Endothelial cell of umbilical vein (primary cell): ENCODE measurements around the gene GNPTAB. TPM values are rescaled to one million over a fixed set of nuclear protein-coding genes. Genes with fewer than 3 reads are reported as not detected.

Experiments used
- BruUV-seq: library from RNA; stranded (reverse); fragments of 400-500 nt; replicated peaks from 2 replicates; lab custom pipeline; 2021; lab: Mats Ljungman, UMichigan
- CTCF ChIA-PET: fragments of 300-600, 350-600 bp; sonication (Branson Sonifier 250); formaldehyde crosslinking; loops from one replicate; lab custom pipeline; 2021; ENCODE audit warnings: antibody characterized with exemption, inconsistent platforms; lab: Charles Lee
- POLR2A ChIA-PET: fragments of 300-600, 350-600 bp; sonication (Branson Sonifier 250); formaldehyde crosslinking; loops from one replicate; lab custom pipeline; 2021; ENCODE audit warnings: antibody characterized with exemption, inconsistent platforms; lab: Charles Lee
- DNase-seq: peaks from one replicate; pipeline ENCODE4 v3.0.0-alpha.2; 2011; ENCODE audit warnings: low read depth, low spot score
- FAIRE-seq: peaks from 2 replicates; lab custom pipeline; 2011; peaks lifted over from hg19 to GRCh38; lab: Jason Lieb, UNC
- H2AFZ ChIP-seq: 2 replicates; pipeline ENCODE4 v1.6.0; 2012; ENCODE audit warnings: low read depth, low read length, control low read depth, inconsistent platforms
- H3K27ac ChIP-seq: 2 replicates; pipeline ENCODE4 v1.5.1; 2011; ENCODE audit warnings: low read depth, mild to moderate bottlenecking, control low read depth, low read length, moderate library complexity; ENCODE audit not compliant: insufficient read depth
- H3K27me3 ChIP-seq, 2 experiments: 2 replicates each; pipeline versions ENCODE4 v1.6.0 to v1.6.1; 2011; ENCODE audit warnings: low read length in 2 of 2, mixed read lengths in 1 of 2; ENCODE audit not compliant: control insufficient read depth in 2 of 2, insufficient read depth in 2 of 2
- H3K36me3 ChIP-seq, 2 experiments: 2 replicates in 1 of 2; 3 replicates in 1 of 2; pipeline ENCODE4 v1.5.1; 2011; ENCODE audit warnings: low read length in 2 of 2, mild to moderate bottlenecking in 1 of 2, moderate library complexity in 1 of 2; ENCODE audit not compliant: control insufficient read depth in 2 of 2, insufficient read depth in 2 of 2; ENCODE audit errors: extremely low read depth in 1 of 2
- H3K4me1 ChIP-seq: 3 replicates; pipeline ENCODE4 v1.5.1; 2011; ENCODE audit warnings: mild to moderate bottlenecking, low read length; ENCODE audit not compliant: control insufficient read depth, insufficient read depth; ENCODE audit errors: extremely low read depth
- H3K4me2 ChIP-seq: 2 replicates; pipeline ENCODE4 v1.6.1; 2011; ENCODE audit warnings: low read length, control low read depth, mixed read lengths; ENCODE audit not compliant: insufficient read depth
- H3K4me3 ChIP-seq, 3 experiments: fragments of 200-600 bp in 1 of 3; sonication (generic), shearing (Covaris generic) in 1 of 3; replicated peaks in 1 of 3; 2 replicates each; pipeline ENCODE4 v1.5.1; 2011 to 2016; ENCODE audit warnings: control low read depth in 3 of 3, low read length in 3 of 3, mild to moderate bottlenecking in 2 of 3, inconsistent platforms in 1 of 3, low read depth in 1 of 3, moderate library complexity in 1 of 3; ENCODE audit not compliant: insufficient read depth in 1 of 3
- H3K79me2 ChIP-seq: 2 replicates; pipeline ENCODE4 v1.6.0; 2012; ENCODE audit warnings: low read length, inconsistent platforms; ENCODE audit not compliant: control insufficient read depth, insufficient read depth
- H3K9ac ChIP-seq: replicated peaks from 2 replicates; pipeline ENCODE3; 2011; ENCODE audit warnings: low read length, control low read depth; ENCODE audit not compliant: insufficient read depth; ENCODE audit errors: extremely low read depth
- H3K9me1 ChIP-seq: replicated peaks from 3 replicates; pipeline ENCODE4 v1.6.0; 2011; ENCODE audit warnings: mild to moderate bottlenecking, low read length; ENCODE audit not compliant: control insufficient read depth, insufficient read depth; ENCODE audit errors: extremely low read depth
- H3K9me3 ChIP-seq: replicated peaks from 2 replicates; pipeline ENCODE4 v1.5.1; 2012; ENCODE audit warnings: low read length, inconsistent platforms; ENCODE audit not compliant: control insufficient read depth, insufficient read depth
- H4K20me1 ChIP-seq: replicated peaks from 2 replicates; pipeline ENCODE3; 2011; ENCODE audit warnings: mild to moderate bottlenecking, low read length; ENCODE audit not compliant: control insufficient read depth, insufficient read depth; ENCODE audit errors: extremely low read depth
- CTCF ChIP-seq, 2 donors: IDR thresholded peaks; 1 replicate in 1 of 2; 2 replicates in 1 of 2; pipeline ENCODE4 v1.5.1; 2011; ENCODE audit warnings: low read length in 2 of 2, mild to moderate bottlenecking in 2 of 2, moderate library complexity in 2 of 2, control low read depth in 1 of 2, inconsistent platforms in 1 of 2, low read depth in 1 of 2; ENCODE audit not compliant: insufficient read depth in 1 of 2; ENCODE audit errors: extremely low read depth in 1 of 2
- EZH2 ChIP-seq: IDR thresholded peaks from 2 replicates; pipeline ENCODE4 v1.6.1; 2012; ENCODE audit warnings: borderline replicate concordance, low read depth, mild to moderate bottlenecking, moderate library complexity, low read length, inconsistent platforms; ENCODE audit not compliant: severe bottlenecking
- GATA2 ChIP-seq: IDR thresholded peaks from 2 replicates; pipeline ENCODE4 v1.7.0; 2011; ENCODE audit warnings: low read depth, mild to moderate bottlenecking, moderate library complexity, mixed read lengths, low read length; ENCODE audit not compliant: insufficient read length, insufficient read depth
- MAX ChIP-seq: IDR thresholded peaks from 2 replicates; pipeline ENCODE4 v1.6.1; 2011; ENCODE audit not compliant: insufficient read depth, insufficient read length
- MYC ChIP-seq: IDR thresholded peaks from one replicate; pipeline ENCODE4 v1.6.1; 2011; ENCODE audit warnings: mild to moderate bottlenecking, low read depth, low read length
- POLR2A ChIP-seq: IDR thresholded peaks from 2 replicates; pipeline ENCODE4 v1.6.1; 2012; ENCODE audit warnings: low read depth, mild to moderate bottlenecking, control low read depth, low read length
- POLR2AphosphoS5 ChIP-seq: IDR thresholded peaks from 2 replicates; pipeline ENCODE4 v1.6.1; 2012; ENCODE audit warnings: low read depth, mild to moderate bottlenecking, control low read depth, low read length, moderate library complexity; ENCODE audit not compliant: insufficient read depth
- dilution Hi-C: fragments of 300-500 bp; cut with MboI; formaldehyde crosslinking; loops from one replicate; pipeline ENCODE4 v1.15.0; 2019; ENCODE audit warnings: low sequenced_read_pairs; ENCODE audit not compliant: extremely low pct_ligation_motif_present
- intact Hi-C: fragments of 100-400 bp; cut with micrococcal nuclease; formaldehyde crosslinking; loops from one replicate; pipeline ENCODE4 v1.10.0; 2022
- polyA plus RNA-seq, 4 experiments: library from polyadenylated mRNA; depleted of rRNA in 3 of 4; stranded (reverse) in 3 of 4; unstranded in 1 of 4; fragments of >200 nt; gene quantifications; 2 replicates each; pipeline versions ENCODE4 v1.2.1 to v1.2.3, GENCODE V29; 2011 to 2012; ENCODE audit warnings: missing spikeins in 1 of 4
- total RNA-seq: library from RNA; stranded (reverse); gene quantifications from 2 replicates; pipeline ENCODE4 v1.2.3, GENCODE V29; 2021

The GNPTAB gene
- total and polyA plus RNA-seq, 2 donors (not counting 3 experiments of a cell fraction or from before 2014, with no cell fraction given): 15.6 to 39.5 TPM

- Histone ChIP-seq H3K9ac (no peak overlapping the region), H3K9me1 (no peaks in the 10 kb centered on the region), H3K4me3 (no peak overlapping the region), H3K27me3 (no peaks in the 10 kb centered on the region), H3K79me2 (peaks cover 3% of the 10 kb centered on the region), H3K4me2 (no peak overlapping the region), H3K4me1 (no peaks in the 10 kb centered on the region), H4K20me1 (no peaks in the 10 kb centered on the region), H2AFZ (no peak overlapping the region), H3K36me3 (no peaks in the 10 kb centered on the region), H3K9me3 (no peaks in the 10 kb centered on the region), H3K27ac (no peak overlapping the region)
- ChIA-PET POLR2A (no interaction called here), CTCF (interaction anchor here (1.9 kb wide), 1 partner anchor 20 kb away, joined by 4 read pairs; no protein-coding TSS in a partner anchor)
- DNase-seq (no peak), FAIRE-seq (no peak)
- BruUV-seq: no TSS peak
- intact Hi-C loops: no loop called here
- dilution Hi-C loops: no loop called here
- no peak for TF ChIP-seq GATA2
- TF ChIP-seq POLR2AphosphoS5: no peak
- TF ChIP-seq CTCF (IDR thresholded peaks at IDR 0.05; ENCODE audit: extremely low read depth in 1 of 2, insufficient read depth in 1 of 2, low read depth in 1 of 2, low read length in 2 of 2): no peak
- TF ChIP-seq MYC: no peak
- TF ChIP-seq MAX: no peak
- TF ChIP-seq EZH2: no peak
- TF ChIP-seq POLR2A: no peak
Observed at GRCh38 chr12:101803978-101804377, 26.8 kb downstream of the GNPTAB start.
